ENCODE data around the gene ST6GAL2.

DNA sequence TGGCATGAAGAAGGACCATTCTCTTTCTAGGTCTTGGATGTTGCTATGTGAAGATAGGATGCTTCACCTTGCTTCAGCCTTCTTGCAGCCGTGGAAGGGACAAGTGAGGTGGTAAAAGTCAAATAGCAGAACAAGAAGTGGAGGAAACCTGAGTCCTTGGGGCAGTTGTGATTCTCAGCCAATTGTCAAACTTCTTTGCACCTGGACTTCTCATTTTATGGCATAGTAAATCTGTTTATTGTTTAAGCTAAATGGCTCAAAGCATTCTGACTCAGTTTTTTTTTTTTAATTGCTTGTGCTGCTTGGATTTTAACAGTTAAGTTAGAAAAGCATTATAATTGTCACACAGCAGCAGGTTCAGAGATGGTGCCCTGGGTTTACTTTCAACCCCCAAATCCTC is 33.0 kb upstream of the ST6GAL2 start:
- TF ChIP-seq ZNF121 (tag by site-specific recombination; IDR thresholded peaks at IDR 0.05) (no peak), YY1 (tag by site-specific recombination; IDR thresholded peaks at IDR 0.05) (no peak), ZNF561 (tag by site-specific recombination; IDR thresholded peaks at IDR 0.05; ENCODE audit: borderline replicate concordance) (no peak), ZNF23 (tag by site-specific recombination; IDR thresholded peaks at IDR 0.05; ENCODE audit: borderline replicate concordance) (no peak), ZEB2 (tag by site-specific recombination; IDR thresholded peaks at IDR 0.05) (no peak), ZNF350 (tag by site-specific recombination; IDR thresholded peaks at IDR 0.05) (no peak), ZNF324 (tag by site-specific recombination; IDR thresholded peaks at IDR 0.05) (no peak), ZNF623 (tag by site-specific recombination; IDR thresholded peaks at IDR 0.05) (no peak), GFI1B (tag by site-specific recombination; IDR thresholded peaks at IDR 0.05) (no peak)
- TF ChIP-seq, protein P1, sequence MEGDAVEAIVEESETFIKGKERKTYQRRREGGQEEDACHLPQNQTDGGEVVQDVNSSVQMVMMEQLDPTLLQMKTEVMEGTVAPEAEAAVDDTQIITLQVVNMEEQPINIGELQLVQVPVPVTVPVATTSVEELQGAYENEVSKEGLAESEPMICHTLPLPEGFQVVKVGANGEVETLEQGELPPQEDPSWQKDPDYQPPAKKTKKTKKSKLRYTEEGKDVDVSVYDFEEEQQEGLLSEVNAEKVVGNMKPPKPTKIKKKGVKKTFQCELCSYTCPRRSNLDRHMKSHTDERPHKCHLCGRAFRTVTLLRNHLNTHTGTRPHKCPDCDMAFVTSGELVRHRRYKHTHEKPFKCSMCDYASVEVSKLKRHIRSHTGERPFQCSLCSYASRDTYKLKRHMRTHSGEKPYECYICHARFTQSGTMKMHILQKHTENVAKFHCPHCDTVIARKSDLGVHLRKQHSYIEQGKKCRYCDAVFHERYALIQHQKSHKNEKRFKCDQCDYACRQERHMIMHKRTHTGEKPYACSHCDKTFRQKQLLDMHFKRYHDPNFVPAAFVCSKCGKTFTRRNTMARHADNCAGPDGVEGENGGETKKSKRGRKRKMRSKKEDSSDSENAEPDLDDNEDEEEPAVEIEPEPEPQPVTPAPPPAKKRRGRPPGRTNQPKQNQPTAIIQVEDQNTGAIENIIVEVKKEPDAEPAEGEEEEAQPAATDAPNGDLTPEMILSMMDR (tag by site-specific recombination; IDR thresholded peaks at IDR 0.05): no peak
- TF ChIP-seq, protein P2, sequence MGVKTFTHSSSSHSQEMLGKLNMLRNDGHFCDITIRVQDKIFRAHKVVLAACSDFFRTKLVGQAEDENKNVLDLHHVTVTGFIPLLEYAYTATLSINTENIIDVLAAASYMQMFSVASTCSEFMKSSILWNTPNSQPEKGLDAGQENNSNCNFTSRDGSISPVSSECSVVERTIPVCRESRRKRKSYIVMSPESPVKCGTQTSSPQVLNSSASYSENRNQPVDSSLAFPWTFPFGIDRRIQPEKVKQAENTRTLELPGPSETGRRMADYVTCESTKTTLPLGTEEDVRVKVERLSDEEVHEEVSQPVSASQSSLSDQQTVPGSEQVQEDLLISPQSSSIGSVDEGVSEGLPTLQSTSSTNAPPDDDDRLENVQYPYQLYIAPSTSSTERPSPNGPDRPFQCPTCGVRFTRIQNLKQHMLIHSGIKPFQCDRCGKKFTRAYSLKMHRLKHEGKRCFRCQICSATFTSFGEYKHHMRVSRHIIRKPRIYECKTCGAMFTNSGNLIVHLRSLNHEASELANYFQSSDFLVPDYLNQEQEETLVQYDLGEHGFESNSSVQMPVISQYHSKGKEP (tag by site-specific recombination; IDR thresholded peaks at IDR 0.05): no peak
